Psoas muscle (tissue), 8 donors: ENCODE data around the gene TCEAL4. TPM values are rescaled to one million over a fixed set of nuclear protein-coding genes. Genes with fewer than 3 reads are reported as not detected.

ENCODE experiments used
- ATAC-seq, 4 donors: fragments of 200-7000 bp; cut with Tn5 transposase; one replicate each; pipeline ENCODE4 v1.9.1; 2020; ENCODE audit warnings: moderate library complexity in 3 of 4, mild to moderate bottlenecking in 2 of 4
- DNase-seq, 2 donors: peaks; one replicate each; pipeline ENCODE4 v3.0.0-alpha.2; 2020
- H3K27ac ChIP-seq: fragments of 200-600 bp; one replicate; pipeline ENCODE4 v1.8.0; 2022
- H3K27me3 ChIP-seq, 3 donors: fragments of 200-600 bp in 1 of 3; one replicate each; pipeline versions ENCODE4 v1.6.1 to v1.8.0; 2013 to 2022; ENCODE audit warnings: low read length in 2 of 3, mild to moderate bottlenecking in 2 of 3, moderate library complexity in 1 of 3; ENCODE audit not compliant: insufficient read depth in 3 of 3
- H3K36me3 ChIP-seq, 2 donors: fragments of 200-600 bp in 1 of 2; one replicate each; pipeline versions ENCODE4 v1.6.1 to v1.8.0; 2013 to 2022; ENCODE audit warnings: low read depth in 1 of 2, mild to moderate bottlenecking in 1 of 2, moderate library complexity in 1 of 2; ENCODE audit not compliant: insufficient read depth in 1 of 2
- H3K4me1 ChIP-seq: fragments of 200-600 bp; one replicate; pipeline ENCODE4 v1.8.0; 2022
- H3K4me3 ChIP-seq: fragments of 200-600 bp; one replicate; pipeline ENCODE4 v1.8.0; 2022; ENCODE audit warnings: mild to moderate bottlenecking
- H3K9me3 ChIP-seq: fragments of 200-600 bp; one replicate; pipeline ENCODE4 v1.8.0; 2022
- CTCF ChIP-seq: fragments of 200-600 bp; IDR thresholded peaks from one replicate; pipeline ENCODE4 v1.8.0; 2022; ENCODE audit warnings: antibody characterized with exemption
- WGBS, 3 donors: extraction: QIAGEN DNeasy Blood & Tissue Kit; methylation state at CpG; one replicate each; pipeline versions ENCODE4 v1.1.6 to v1.1.7; 2013; 5-methylcytosine and 5-hydroxymethylcytosine counted together
- intact Hi-C, 2 donors: fragments of 100-400 bp; cut with DNase I; formaldehyde crosslinking; loops; one replicate each; pipeline versions ENCODE4 v1.11.0 to v1.14.2; 2022
- polyA plus RNA-seq, 3 donors: library from polyadenylated mRNA; stranded (reverse); fragments of 200-250 nt; gene quantifications; one replicate each; pipeline ENCODE4 v1.2.3, GENCODE V29; 2013
- total RNA-seq, 4 donors: library from RNA; stranded (reverse); fragmentation: NEBNext Ultra II Directional in 2 of 4; extraction: Animal tissue kit (Norgen Biotek cat#: 25700) in 2 of 4; gene quantifications; one replicate each; pipeline versions ENCODE4 v1.2.1 to v1.2.4, GENCODE V29; 2021 to 2023
- donor health status: healthy with polysubstance abuse.
- donor health status: DM: no; HTN: no; CAD: no; lungs with moderate emphysema.
- donor health status: Bipolar disorder and iron deficiency.
- donor health status: healthy.
- donor health status: DM: yes; HTN: yes; CAD: no.
- donor health status: DM: no; HTN: no; CAD: no.
- donor health status: DM: no; HTN: no; CAD: no.
- donor health status: DM: yes; HTN: yes; CAD: no.

The TCEAL4 gene
- total and polyA plus RNA-seq, 7 donors: 28.6 to 66.6 (median 37.2) TPM

GRCh38 chrX:103607364-103608305 is 22.3 kb downstream of the TCEAL4 start, which contains the start of gene TCEAL3:
TCEAL3 (plus strand) TSS chrX:103607963; CDS start chrX:103609065, 1,102 bp downstream.
- peak; percentile 82 to 95 (median 92) for ATAC-seq

DNA sequence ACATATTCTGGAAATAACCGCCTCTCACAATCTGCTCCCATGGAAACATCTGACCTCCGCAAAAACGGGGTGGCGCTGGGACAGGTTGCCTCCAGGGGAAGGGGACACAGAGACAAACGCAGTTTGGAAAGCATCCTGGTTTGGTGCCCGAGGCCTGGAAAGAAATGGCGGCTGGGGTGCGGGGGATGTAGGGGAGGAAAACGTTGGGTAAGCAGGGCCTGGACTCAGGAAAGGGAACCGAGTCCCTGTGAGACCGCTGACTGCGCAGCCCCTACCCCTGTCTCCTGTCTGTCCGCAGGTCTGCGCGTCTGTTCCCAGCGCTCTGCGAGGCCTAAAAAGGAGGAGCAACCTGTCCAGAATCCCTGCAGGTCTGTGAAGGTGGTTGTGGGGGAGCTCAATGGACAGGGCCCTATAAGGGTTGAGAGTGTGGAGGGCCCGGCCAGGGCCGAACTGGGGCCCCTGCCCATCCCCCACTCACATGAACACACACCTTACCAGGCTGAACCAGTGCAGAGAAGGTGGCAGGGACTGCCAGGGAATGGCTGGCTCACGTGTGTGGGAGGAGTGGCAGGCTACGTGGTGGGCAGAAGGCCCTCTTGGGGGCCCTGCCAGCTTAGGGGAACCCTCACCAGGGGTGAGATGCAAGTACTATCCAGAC is 23.1 kb downstream of the TCEAL4 start:
- H3K27me3 ChIP-seq: peaks cover 0 to 37% (median 0%) of the 10 kb centered on the region in 3 donors
- H3K9me3 ChIP-seq: no peaks in the 10 kb centered on the region
- intact Hi-C loops: no loop called here
- DNase-seq: peak; percentile 21 to 50
- 7 to 23% (median 9%) methylated on average over 18 to 21 of the region's 21 CpGs for WGBS, 3 donors
- TF ChIP-seq CTCF: no peak
- H3K27ac ChIP-seq: peak overlapping the region; percentile 58
- H3K4me3 ChIP-seq: peak overlapping the region; percentile 76
- H3K4me1 ChIP-seq: no peaks in the 10 kb centered on the region
- peak; percentile 25 to 59 (median 40) for ATAC-seq
- peaks cover 0 to 2% of the 10 kb centered on the region in 2 donors for H3K36me3 ChIP-seq

More at GRCh38 chrX:103607364-103608305, 22.3 kb downstream of the TCEAL4 start, which contains the start of gene TCEAL3:
- peak; percentile 64 to 71 for DNase-seq
- no peaks in the 10 kb centered on the region for H3K4me1 ChIP-seq
- no peak for TF ChIP-seq CTCF
- intact Hi-C loops: no loop called here
- 1 to 11% (median 5%) methylated on average over 15 to 59 of the region's 59 CpGs for WGBS, 3 donors
- peak within 1 kb of the TSS; percentile 58 for H3K27ac ChIP-seq
- H3K9me3 ChIP-seq: no peaks in the 10 kb centered on the region
- H3K27me3 ChIP-seq: peaks cover 0 to 37% (median 0%) of the 10 kb centered on the region in 3 donors
- no peaks in the 10 kb centered on the region for H3K36me3 ChIP-seq
- peak within 1 kb of the TSS; percentile 76 for H3K4me3 ChIP-seq

DNA sequence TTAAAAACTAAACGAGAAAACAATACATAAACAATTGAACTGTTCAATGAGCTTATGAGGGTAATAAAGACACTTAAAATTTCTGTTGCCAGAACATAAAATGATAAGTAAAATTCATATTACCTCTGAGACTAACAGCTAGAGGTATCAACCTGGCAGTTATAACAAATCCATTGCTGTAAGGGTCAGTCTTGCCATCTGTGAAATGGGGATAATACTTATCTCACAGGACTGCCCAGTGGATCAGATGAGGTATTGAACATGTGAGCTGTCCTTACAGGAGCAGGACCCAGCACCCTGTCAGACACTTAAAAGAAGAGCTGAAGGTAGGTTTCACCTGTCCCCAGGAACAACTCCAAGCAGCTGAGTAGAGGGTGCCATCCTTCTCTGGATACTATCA is 25.0 kb downstream of the TCEAL4 start:
- no peak for TF ChIP-seq CTCF
- Histone ChIP-seq H3K4me3 (no peak overlapping the region), H3K36me3 (peaks cover 0 to 4% of the 10 kb centered on the region in 2 donors), H3K4me1 (no peaks in the 10 kb centered on the region), H3K27me3 (peaks cover 0 to 36% (median 0%) of the 10 kb centered on the region in 3 donors), H3K9me3 (no peaks in the 10 kb centered on the region), H3K27ac (no peak overlapping the region)
- WGBS, 3 donors: 55 to 94% (median 83%) methylated on average over 1 of the region's 1 CpG
- DNase-seq (no peak), ATAC-seq (no peak)
- intact Hi-C loops: no loop called here

GRCh38 chrX:103613362-103613890 is 28.1 kb downstream of the TCEAL4 start:
- peaks cover 0 to 4% of the 10 kb centered on the region in 2 donors for H3K36me3 ChIP-seq
- H3K9me3 ChIP-seq: no peaks in the 10 kb centered on the region
- no peak for TF ChIP-seq CTCF
- H3K4me3 ChIP-seq: no peak overlapping the region
- no peak overlapping the region for H3K27ac ChIP-seq
- peaks cover 0 to 14% (median 0%) of the 10 kb centered on the region in 3 donors for H3K27me3 ChIP-seq
- no peak for ATAC-seq
- H3K4me1 ChIP-seq: no peaks in the 10 kb centered on the region
- DNase-seq: no peak
- intact Hi-C loops: no loop called here
- 54 to 88% (median 83%) methylated on average over 1 of the region's 1 CpG for WGBS, 3 donors
